GM18526 (cell line): ENCODE results near the gene PLOD3.

ENCODE experiments used
- POLR2A ChIP-seq: IDR thresholded peaks from 3 replicates; pipeline ENCODE4 v1.6.1; 2011; ENCODE audit not compliant: insufficient read length; ENCODE audit errors: extremely low read depth

The PLOD3 gene

DNA sequence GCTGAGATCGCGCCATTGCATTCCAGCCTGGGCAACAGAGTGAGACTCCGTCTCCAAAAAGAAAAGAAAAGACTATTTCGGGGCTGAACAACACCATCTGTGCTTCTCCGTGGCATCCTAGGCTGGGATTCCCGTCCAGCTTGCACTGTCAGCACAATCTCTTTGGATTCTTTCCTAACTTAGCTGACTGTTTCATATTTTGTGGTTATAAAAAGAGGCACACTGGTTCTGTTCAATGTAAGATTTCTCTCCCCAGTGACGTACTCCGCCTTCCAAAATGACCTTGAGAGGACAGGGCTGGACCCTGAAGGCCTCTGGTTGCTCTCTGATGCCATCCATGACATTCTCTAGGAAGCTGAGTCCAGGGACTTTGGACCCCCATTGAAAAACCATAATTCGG lies 9.3 kb upstream of the PLOD3 start:
- TF ChIP-seq POLR2A = no peak

DNA sequence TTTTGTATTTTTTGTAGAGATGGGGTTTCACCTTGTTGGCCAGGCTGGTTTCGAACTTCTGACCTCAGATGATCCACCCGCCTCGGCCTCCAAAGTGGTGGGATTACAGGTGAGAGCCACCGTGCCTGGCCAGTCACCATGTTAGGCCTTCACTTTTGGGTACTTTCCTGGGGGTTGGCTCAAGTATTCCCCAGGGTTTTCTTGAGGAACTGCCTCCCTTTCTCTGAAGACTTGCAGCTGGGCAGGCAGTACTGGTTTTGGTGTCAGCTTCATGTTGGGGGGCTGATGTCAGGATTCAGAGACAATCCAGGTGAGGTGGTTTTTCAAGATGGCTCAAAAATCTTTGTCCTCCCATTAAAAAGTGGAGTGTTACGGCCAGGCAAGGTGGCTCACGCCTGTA lies 8.3 kb upstream of the PLOD3 start:
- TF ChIP-seq POLR2A = no peak

DNA sequence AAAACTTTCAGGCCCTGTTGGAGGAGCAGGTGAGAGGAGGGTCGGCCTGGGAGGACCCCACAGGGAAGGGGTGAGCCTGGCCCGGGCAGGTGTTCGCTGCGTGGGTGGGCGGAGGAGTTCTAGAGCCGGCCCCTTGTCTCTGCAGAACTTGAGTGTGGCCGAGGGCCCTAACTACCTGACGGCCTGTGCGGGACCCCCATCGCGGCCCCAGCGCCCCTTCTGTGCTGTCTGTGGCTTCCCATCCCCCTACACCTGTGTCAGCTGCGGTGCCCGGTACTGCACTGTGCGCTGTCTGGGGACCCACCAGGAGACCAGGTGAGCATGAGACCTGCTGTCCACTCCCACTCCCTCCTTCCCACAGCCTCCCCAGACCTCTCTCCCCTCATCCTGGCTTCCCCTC lies 6.1 kb upstream of the PLOD3 start:
- no peak for TF ChIP-seq POLR2A

DNA sequence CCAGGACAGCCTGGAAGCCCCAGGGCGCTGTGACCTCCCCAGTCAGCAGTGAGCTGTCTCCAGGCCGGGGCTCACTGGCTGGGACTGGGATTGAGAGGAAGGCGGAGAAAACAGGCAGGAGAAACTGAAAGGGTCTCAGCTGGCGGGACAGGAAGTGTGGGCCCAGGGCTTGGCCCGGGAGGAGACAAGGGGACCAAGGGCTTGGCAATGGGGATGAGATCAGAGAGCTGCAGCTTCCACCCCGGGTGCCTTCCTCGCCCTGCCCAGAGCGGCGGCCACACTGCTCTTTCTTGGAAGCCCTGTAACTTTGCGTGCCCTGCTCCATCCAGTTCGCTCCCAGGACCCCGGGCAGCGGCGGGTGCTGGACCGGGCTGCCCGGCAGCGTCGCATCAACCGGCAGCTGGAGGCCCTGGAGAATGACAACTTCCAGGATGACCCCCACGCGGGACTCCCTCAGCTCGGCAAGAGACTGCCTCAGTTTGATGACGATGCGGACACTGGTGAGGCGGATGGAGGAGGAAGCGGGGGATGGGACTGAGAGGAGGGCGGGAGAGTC lies 5.0 kb upstream of the PLOD3 start:
- no peak for TF ChIP-seq POLR2A

DNA sequence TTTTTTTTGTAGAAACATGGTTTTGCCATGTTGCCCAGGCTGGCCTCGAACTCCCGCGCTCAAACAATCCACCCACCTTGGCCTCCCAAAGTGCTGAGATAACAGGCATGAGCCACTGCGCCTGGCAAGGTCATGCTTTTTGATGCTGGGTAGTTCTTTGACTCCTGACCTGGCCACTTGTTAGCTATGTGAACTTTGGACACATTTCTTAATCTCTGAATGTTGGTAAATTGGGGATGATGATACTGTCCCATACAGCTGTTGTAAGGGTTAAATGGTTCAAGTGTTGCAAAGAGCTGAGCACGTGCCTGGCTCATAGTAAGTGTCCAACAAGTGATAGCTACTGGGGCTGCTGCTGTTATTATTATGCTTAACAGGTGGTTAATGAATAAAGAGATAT lies 2.9 kb upstream of the PLOD3 start:
- no peak for TF ChIP-seq POLR2A

DNA sequence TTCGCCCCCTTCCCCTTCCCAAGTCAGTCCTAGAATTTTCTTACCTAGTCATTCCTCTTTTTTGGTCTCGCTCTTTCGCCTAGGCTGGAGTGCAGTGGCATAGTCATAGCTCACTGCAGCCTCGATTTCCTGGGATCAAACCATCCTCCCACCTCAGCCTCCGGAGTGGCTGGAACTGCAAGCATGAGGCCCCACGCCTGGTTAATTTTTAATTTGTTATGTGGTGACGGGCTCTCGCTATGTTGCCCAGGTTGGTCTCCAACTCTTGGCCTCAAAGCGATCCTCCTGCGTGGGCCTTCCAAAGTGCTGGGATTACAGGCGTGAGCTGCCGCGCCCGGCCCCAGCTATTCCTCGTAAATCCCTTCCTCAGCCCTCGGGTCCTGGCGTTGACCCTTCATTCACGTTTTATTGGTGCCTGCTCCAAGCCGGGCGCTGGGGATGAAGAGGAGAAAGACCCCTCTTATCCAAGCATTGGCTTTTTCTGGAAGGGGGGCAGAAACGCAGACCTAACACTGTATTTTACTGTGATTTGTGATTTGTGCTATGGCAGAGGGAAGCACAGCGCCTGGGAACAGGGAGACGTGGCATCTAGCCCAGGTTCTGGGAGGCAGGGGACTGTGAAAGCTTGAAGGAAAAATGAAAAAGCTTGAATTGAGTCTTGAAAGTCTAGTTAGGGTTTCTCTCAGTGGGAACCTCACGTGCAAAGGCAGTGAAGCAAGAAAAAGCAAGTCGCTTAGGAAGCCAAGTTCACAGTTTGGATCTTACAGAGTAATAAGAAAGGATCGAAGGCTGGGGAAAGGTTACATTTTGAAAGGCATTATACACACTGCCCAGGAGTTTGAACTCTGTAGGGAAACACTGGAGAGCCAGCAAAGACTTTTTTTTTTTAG lies 1.1 kb upstream of the PLOD3 start:
- no peak for TF ChIP-seq POLR2A

DNA sequence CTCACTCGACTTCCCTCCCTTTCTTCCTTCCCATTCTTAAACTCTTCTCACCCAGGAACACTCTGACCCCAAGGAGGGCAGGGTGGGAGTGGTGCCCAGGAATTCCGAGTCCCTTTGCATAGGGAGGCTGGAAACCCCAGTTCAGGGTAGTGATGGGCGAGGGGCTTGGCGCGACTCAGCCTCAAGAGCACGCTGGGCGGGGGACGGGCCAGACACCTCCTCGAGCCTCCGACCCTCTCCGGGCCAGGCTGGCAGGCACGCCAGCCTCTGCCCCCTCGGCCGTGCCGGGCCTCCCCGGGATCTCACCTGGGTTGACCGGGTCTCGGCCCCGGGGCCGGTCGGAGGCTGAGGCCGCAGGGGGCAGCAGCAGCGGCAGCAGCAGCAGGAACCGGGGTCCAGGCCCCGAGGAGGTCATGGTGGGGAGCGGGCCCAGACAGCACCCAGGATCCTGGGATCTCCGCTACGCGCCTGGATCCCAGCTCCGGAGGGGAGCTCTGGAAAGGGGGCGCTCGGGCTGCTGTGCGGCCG lies 457 bp downstream of the PLOD3 start:
- no peak for TF ChIP-seq POLR2A

DNA sequence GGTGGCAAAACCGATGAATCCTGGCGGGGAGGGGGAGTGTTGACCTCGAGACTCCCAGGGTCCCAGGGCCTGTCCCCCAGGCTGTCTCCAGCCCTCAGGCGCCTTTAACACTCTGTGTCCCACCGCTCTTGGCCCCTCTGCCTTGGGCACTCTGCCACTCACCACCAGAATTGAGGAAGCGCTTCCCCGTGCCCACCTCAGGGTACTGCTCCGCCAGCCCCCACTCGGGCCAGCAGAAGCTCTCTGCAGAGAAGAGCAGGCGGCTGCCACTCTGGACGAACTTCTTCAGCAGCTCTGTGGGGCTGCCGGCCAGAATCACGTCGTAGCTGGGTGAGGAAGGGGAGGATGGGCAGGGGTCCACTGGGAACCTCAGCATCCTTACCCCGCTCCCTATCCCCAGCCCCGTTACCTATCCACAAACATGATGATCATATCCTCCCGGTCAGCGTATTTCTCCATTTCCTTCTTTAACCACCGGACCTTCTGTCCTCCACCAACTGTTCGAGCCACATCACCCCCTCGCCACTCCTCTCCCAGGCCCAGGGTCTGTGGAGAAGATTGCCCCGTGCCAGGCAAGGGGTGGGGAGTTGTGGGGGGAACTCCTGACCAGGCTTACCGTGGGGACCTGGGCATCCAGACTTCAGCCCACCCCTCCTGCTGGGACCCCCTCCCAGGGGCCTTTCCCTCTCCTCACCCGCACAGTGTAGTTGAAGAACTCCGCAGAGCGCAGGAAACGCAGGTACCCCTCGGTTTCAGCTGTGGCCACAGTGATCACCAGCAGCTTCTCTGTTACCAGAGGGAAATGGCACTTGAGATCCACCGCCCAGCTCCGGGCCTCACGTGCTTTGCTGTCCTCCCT lies 1.2 kb downstream of the PLOD3 start:
- TF ChIP-seq POLR2A = no peak

DNA sequence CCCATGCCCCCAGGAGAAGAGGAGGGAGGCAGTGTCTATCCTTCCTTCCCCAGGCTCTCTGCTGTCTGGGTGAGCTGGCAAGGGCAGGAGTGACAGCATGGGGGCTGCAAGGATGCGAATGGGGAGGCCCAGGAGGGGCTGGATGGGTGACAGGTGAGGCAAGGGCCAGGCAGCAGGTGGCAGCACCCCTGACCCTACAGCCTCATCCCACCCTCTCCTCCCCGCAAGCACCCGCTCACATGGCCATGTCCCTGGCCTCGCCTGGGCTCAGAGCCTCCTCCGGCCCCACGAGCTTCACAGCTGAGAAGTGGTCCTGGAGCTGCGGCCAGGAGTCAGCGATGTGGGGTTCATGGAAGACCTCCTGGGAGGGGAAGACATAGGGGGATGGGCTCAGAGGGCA lies 5.4 kb downstream of the PLOD3 start:
- TF ChIP-seq POLR2A = no peak

DNA sequence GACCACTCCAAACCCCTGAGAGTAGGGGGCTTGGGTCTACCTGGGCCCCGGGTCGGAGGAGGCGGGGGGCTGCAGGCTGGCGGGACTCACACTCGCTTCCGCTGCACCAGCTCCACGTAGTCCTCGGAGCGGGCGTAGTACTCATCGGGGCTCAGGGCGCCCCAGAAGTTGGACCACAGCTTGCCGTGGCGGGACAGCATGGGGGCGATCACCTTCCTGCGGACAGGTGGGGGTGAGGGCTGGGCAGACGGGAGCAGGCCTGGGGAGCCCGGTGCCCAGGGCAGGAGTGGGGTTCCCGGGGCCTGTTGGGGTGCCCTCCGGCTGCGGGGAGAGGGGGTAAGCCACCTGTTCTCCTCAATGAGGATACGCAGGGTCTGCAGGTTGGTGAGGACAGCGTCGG lies 5.9 kb downstream of the PLOD3 start:
- TF ChIP-seq POLR2A = no peak

DNA sequence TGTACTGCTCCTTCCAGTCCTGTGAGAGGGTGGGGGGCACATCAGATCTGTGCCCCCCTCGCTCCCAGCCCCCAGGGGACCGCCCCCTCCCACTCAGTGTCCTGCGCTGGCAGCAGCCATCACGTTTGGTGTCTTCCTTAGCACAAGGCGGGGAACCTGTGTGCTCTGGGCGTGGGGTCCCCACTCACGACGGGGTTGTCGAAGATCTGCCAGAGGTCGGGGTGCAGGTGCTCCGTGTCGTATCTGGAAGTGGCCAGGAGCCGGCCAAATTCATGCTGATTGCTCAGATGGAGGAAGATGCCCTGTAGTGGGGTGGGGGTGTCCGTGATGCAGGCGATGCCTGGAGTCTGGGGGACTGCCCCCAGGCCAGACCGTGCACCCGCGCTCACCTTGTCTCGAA lies 7.2 kb downstream of the PLOD3 start:
- no peak for TF ChIP-seq POLR2A

DNA sequence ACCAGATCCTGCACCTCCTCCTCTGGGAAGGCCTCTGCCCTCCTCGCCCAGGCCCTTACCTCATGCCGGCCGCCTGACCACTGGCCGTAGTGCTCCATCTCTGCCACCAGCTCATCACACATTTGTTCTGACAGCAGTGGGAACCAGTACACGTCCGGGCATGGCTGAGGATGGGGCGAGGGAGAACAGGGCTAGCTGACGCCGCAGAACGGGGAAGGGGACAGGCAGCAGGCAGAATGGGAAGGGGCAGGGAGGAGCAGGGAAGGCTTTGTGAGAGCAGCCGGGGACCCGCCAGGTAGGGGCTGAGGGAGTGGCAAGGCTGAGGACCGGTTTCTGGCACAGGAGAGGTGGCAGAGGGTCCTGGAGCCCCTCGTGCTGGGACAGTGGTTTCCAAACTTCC lies 8.6 kb downstream of the PLOD3 start:
- no peak for TF ChIP-seq POLR2A

DNA sequence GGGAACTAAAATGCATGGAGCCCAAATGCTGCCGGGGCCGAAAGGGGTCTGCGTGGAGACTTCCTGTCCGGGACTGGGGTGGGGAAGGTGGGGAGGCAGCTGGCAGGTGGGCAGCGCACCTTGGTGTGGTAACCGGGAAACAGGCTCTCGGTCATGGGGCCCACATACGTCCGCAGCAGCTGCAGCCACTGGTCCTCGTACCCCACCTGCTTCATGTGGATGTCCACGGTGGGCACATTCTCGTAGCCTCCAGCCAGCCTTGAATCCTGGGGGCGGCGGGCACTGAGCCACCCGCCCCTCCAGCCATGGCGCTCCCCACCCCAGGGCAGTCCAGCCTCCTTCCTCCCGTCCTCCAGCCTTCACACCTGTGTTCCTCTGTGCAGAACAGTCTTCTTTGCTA lies 9.9 kb downstream of the PLOD3 start:
- TF ChIP-seq POLR2A = no peak

DNA sequence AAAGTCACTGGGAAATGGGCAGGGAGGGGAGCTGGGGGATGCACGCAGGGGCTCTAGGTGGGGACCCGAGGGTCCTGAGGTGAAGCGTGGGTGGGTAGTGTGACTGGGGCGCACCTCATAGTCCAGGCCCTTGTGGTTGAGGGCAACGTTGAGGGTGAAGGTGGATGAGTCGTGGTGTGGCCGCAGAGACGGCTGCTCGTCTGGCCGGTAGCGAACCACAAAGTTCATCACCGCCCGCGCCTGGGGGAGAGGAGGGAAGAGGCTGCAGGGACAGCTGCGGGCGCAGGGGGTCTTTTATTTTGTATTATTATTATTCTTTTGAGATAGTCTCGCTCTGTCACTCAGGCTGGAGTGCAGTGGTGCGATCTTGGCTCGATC lies 10.7 kb downstream of the PLOD3 start:
- no peak for TF ChIP-seq POLR2A

DNA sequence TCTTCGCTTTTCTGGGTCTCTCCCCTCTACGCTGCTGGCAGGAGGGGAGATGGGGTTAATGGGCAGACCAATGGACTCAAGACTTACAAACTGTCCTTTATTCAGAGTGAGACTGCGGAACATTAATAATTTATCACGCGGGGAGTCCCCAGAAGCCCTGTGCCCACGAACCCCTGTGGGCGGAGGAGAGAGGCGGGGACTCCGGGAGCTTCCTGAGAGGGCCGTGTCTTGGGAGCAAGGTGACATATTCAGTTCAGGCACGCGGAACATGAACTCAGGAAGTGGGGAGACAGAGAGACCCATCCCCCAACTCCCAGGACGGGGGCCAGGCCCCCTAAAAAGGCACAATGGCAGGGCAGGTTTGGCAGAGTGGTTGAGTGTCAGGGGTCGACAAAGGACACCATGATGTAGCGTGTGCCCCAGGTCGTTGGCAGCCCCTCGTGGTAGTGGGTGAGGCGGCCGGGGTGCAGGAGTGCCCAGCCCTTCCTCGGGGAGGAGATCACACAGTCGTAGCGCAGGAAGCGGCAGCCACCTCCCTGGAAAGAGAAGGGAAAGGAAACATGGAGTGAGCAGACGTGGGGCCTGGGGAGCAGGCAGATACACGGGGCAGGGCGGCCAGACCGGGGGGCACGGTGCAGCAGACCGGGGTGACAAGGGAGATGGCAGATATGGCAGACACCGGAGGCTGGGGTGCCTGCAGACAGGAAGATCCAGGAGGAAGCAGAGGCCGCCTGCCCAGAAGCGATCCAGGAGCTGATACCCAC lies 11.3 kb downstream of the PLOD3 start:
- TF ChIP-seq POLR2A = no peak
